ENCODE data around the gene TIMELESS.
"Not testable (repeated sequence)": the region's sequence is repeated elsewhere in the genome, so short reads cannot be mapped to it uniquely, and the experiment has no call there.

- TF ChIP-seq, protein P1, sequence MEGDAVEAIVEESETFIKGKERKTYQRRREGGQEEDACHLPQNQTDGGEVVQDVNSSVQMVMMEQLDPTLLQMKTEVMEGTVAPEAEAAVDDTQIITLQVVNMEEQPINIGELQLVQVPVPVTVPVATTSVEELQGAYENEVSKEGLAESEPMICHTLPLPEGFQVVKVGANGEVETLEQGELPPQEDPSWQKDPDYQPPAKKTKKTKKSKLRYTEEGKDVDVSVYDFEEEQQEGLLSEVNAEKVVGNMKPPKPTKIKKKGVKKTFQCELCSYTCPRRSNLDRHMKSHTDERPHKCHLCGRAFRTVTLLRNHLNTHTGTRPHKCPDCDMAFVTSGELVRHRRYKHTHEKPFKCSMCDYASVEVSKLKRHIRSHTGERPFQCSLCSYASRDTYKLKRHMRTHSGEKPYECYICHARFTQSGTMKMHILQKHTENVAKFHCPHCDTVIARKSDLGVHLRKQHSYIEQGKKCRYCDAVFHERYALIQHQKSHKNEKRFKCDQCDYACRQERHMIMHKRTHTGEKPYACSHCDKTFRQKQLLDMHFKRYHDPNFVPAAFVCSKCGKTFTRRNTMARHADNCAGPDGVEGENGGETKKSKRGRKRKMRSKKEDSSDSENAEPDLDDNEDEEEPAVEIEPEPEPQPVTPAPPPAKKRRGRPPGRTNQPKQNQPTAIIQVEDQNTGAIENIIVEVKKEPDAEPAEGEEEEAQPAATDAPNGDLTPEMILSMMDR (conservative IDR thresholded peaks at IDR 0.05; ENCODE audit: low read depth, low read length), result not testable (repeated sequence)
- TF ChIP-seq EZH2 (IDR thresholded peaks at IDR 0.05; ENCODE audit: borderline replicate concordance, low read depth, low read length, poor library complexity, severe bottlenecking), result not testable (repeated sequence)
These were observed 49.8 kb downstream of the TIMELESS start for GRCh38 chr12:56399466-56399865.

Data from A673 (cell line).